ENCODE measurements around the gene OMA1. TPM values are rescaled to one million over a fixed set of nuclear protein-coding genes. Genes with fewer than 3 reads are reported as not detected.

Gene OMA1
- total RNA-seq, 1 donor from 2014 or later = 5.9 TPM

- Mint-ChIP-seq H3K9me3 (ENCODE audit: unreplicated experiment) (peaks cover 1% of the 10 kb centered on the region), H3K36me3 (ENCODE audit: unreplicated experiment) (peaks cover 4% of the 10 kb centered on the region), H3K4me3 (ENCODE audit: unreplicated experiment) (no peak overlapping the region), H3K27me3 (ENCODE audit: unreplicated experiment) (peaks cover 3% of the 10 kb centered on the region), H3K4me1 (ENCODE audit: low read depth, unreplicated experiment) (peaks cover 13% of the 10 kb centered on the region), H3K27ac (ENCODE audit: unreplicated experiment) (peak overlapping the region; percentile 39)
- TF ChIP-seq CTCF (IDR thresholded peaks at IDR 0.05; ENCODE audit: partially characterized antibody, unreplicated experiment) = no peak
- DNase-seq = no peak
These were observed 80.5 kb downstream of the OMA1 start for GRCh38 chr1:58465825-58466629.

- Mint-ChIP-seq H3K27me3 (ENCODE audit: unreplicated experiment) (peaks cover 3% of the 10 kb centered on the region), H3K27ac (ENCODE audit: unreplicated experiment) (no peak overlapping the region), H3K9me3 (ENCODE audit: unreplicated experiment) (peaks cover 1% of the 10 kb centered on the region), H3K4me1 (ENCODE audit: low read depth, unreplicated experiment) (peaks cover 13% of the 10 kb centered on the region), H3K4me3 (ENCODE audit: unreplicated experiment) (no peak overlapping the region), H3K36me3 (ENCODE audit: unreplicated experiment) (peaks cover 4% of the 10 kb centered on the region)
- TF ChIP-seq CTCF (IDR thresholded peaks at IDR 0.05; ENCODE audit: partially characterized antibody, unreplicated experiment) = no peak
- DNase-seq = no peak
These were observed 81.3 kb downstream of the OMA1 start for GRCh38 chr1:58465176-58465575.

DNA sequence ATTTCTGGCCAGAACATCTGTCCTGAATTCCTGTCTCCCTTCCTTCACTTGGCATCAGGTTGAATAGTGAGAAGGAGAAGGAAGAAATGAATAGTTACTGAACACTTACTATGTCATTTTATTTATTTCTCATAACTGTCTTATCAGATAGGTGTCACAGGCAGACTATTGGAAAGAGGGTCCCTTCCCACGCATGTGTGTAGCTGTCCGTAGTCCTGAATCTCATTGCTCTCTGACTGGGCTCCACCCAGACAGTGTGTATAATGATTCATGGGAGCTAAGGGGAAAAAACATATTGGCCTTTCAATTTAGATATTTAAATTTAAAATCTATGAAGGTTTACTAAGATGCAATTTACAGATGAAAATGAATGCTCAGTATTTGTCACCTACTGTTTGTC is 86.1 kb downstream of the OMA1 start:
- Mint-ChIP-seq H3K4me1 (ENCODE audit: low read depth, unreplicated experiment) (peaks cover 2% of the 10 kb centered on the region), H3K27me3 (ENCODE audit: unreplicated experiment) (peaks cover 3% of the 10 kb centered on the region), H3K4me3 (ENCODE audit: unreplicated experiment) (no peak overlapping the region), H3K9me3 (ENCODE audit: unreplicated experiment) (no peaks in the 10 kb centered on the region), H3K36me3 (ENCODE audit: unreplicated experiment) (peaks cover 9% of the 10 kb centered on the region), H3K27ac (ENCODE audit: unreplicated experiment) (no peak overlapping the region)
- DNase-seq = no peak
- TF ChIP-seq CTCF (IDR thresholded peaks at IDR 0.05; ENCODE audit: partially characterized antibody, unreplicated experiment) = no peak

DNA sequence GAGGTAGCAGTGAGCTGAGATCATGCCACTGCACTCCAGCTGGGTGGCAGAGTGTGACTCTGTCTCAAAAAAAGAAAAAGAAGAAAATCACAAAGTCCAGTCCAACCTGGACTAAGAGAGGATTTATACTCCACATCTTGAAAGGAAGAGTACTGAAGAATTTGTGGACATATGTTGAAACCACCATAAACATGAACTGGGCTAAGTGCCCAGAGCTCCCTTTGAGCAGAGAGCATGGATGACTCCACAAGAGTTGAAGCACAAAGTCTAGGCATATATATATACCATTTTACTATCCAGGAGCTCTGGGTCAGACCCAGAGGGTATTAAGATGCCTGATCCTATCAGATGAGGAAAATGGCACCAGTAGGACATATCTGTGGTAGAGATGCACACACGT is 86.6 kb downstream of the OMA1 start:
- Mint-ChIP-seq H3K27ac (ENCODE audit: unreplicated experiment) (no peak overlapping the region), H3K27me3 (ENCODE audit: unreplicated experiment) (peaks cover 3% of the 10 kb centered on the region), H3K4me3 (ENCODE audit: unreplicated experiment) (no peak overlapping the region), H3K36me3 (ENCODE audit: unreplicated experiment) (peaks cover 9% of the 10 kb centered on the region), H3K9me3 (ENCODE audit: unreplicated experiment) (no peaks in the 10 kb centered on the region), H3K4me1 (ENCODE audit: low read depth, unreplicated experiment) (peaks cover 2% of the 10 kb centered on the region)
- no peak for DNase-seq
- TF ChIP-seq CTCF (IDR thresholded peaks at IDR 0.05; ENCODE audit: partially characterized antibody, unreplicated experiment) = no peak

- H3K9me3 Mint-ChIP-seq (ENCODE audit: unreplicated experiment) = no peaks in the 10 kb centered on the region
- no peak for DNase-seq
- H3K4me1 Mint-ChIP-seq (ENCODE audit: low read depth, unreplicated experiment) = peaks cover 2% of the 10 kb centered on the region
- no peak overlapping the region for H3K27ac Mint-ChIP-seq (ENCODE audit: unreplicated experiment)
- no peak overlapping the region for H3K4me3 Mint-ChIP-seq (ENCODE audit: unreplicated experiment)
- peaks cover 3% of the 10 kb centered on the region for H3K27me3 Mint-ChIP-seq (ENCODE audit: unreplicated experiment)
- no peak for TF ChIP-seq CTCF (IDR thresholded peaks at IDR 0.05; ENCODE audit: partially characterized antibody, unreplicated experiment)
- H3K36me3 Mint-ChIP-seq (ENCODE audit: unreplicated experiment) = peaks cover 9% of the 10 kb centered on the region
These were observed 89.4 kb downstream of the OMA1 start for GRCh38 chr1:58457023-58457635.
